Stomach (tissue), 9 donors: ENCODE results near the gene THOC6. TPM values are rescaled to one million over a fixed set of nuclear protein-coding genes. Genes with fewer than 3 reads are reported as not detected.
"Not testable (repeated sequence)": the region's sequence is repeated elsewhere in the genome, so short reads cannot be mapped to it uniquely, and the experiment has no call there.

ENCODE experiments used
- DNase-seq, 2 donors: peaks; one replicate each; pipeline versions ENCODE4 v3.0.0 to v3.0.0-alpha.2; 2013 to 2019
- H3K27ac ChIP-seq, 5 donors: fragments of 200-600 bp in 4 of 5; sonication (generic) in 4 of 5; one replicate each; pipeline ENCODE4 v1.5.1; 2013 to 2019; ENCODE audit warnings: mild to moderate bottlenecking in 1 of 5, moderate library complexity in 1 of 5
- H3K27me3 ChIP-seq, 3 donors: fragments of 200-600 bp; sonication (generic); one replicate each; pipeline ENCODE4 v1.5.1; 2017 to 2019; ENCODE audit warnings: mixed run types in 1 of 3
- H3K36me3 ChIP-seq, 4 donors: fragments of 200-600 bp; sonication (generic); 1 replicate in 3 of 4; 2 replicates in 1 of 4; pipeline ENCODE4 v1.5.1; 2016 to 2019
- H3K4me1 ChIP-seq, 4 donors: fragments of 200-600 bp; sonication (generic); one replicate each; pipeline ENCODE4 v1.5.1; 2016 to 2019
- H3K4me3 ChIP-seq, 4 donors: fragments of 200-600 bp; sonication (generic) in 3 of 4; one replicate each; pipeline ENCODE4 v1.5.1; 2016 to 2019; ENCODE audit warnings: mild to moderate bottlenecking in 1 of 4
- H3K9me3 ChIP-seq, 4 donors: fragments of 200-600 bp; sonication (generic); one replicate each; pipeline ENCODE4 v1.5.1; 2016 to 2019
- EP300 ChIP-seq: sonication (generic); formaldehyde crosslinking; IDR thresholded peaks from one replicate; pipeline ENCODE4 v1.6.1; 2017; ENCODE audit warnings: antibody characterized with exemption
- POLR2A ChIP-seq, 4 donors: fragments of 450-650 bp; IDR thresholded peaks; one replicate each; pipeline ENCODE4 v1.6.1; 2016; ENCODE audit warnings: antibody characterized with exemption in 4 of 4, control low read depth in 2 of 4, mild to moderate bottlenecking in 1 of 4, moderate library complexity in 1 of 4
- POLR2AphosphoS5 ChIP-seq, 3 donors: sonication (generic); formaldehyde crosslinking; IDR thresholded peaks; one replicate each; pipeline ENCODE4 v1.6.1; 2016; ENCODE audit warnings: antibody characterized with exemption in 3 of 3
- WGBS, 5 donors: extraction: QIAGEN DNeasy Blood & Tissue Kit in 3 of 5; methylation state at CpG; one replicate each; pipeline versions ENCODE4 v1.1.5 to v1.1.7; 2013 to 2018; 5-methylcytosine and 5-hydroxymethylcytosine counted together
- intact Hi-C: fragments of 100-400 bp; cut with DNase I; formaldehyde crosslinking; loops from one replicate; pipeline ENCODE4 v1.15.1; 2023; ENCODE audit warnings: low total_unique reads
- polyA plus RNA-seq, 3 donors: library from polyadenylated mRNA; stranded (reverse); fragments of 200-250 nt; gene quantifications; one replicate each; pipeline ENCODE4 v1.2.3, GENCODE V29; 2013
- small RNA-seq, 4 donors: library from RNA; depleted of rRNA; stranded (forward); fragments of <200 nt; gene quantifications; one replicate each; pipeline ENCODE3, GENCODE V24; 2016
- total RNA-seq, 5 donors: library from RNA; depleted of rRNA; stranded (reverse); fragments of >200 nt; gene quantifications; one replicate each; pipeline versions ENCODE4 v1.1.0 to v1.2.3, GENCODE V29; 2014 to 2016
- TF ChIP-seq, protein P1 (sequence below), 7 experiments: fragments of 450-650 bp in 4 of 7; fragments of 200-600 bp in 3 of 7; sonication (generic) in 3 of 7; IDR thresholded peaks; one replicate each; pipeline ENCODE4 v1.5.1; 2016 to 2019; ENCODE audit warnings: antibody characterized with exemption in 7 of 7, control low read depth in 2 of 7, mild to moderate bottlenecking in 1 of 7
- donor health status: healthy with polysubstance abuse.
- donor health status: Bipolar disorder and iron deficiency.
- donor health status: healthy.

THOC6 gene
- total and polyA plus RNA-seq, 8 donors = 10.5 to 97.9 (median 22.3) TPM; not detected in 1

DNA sequence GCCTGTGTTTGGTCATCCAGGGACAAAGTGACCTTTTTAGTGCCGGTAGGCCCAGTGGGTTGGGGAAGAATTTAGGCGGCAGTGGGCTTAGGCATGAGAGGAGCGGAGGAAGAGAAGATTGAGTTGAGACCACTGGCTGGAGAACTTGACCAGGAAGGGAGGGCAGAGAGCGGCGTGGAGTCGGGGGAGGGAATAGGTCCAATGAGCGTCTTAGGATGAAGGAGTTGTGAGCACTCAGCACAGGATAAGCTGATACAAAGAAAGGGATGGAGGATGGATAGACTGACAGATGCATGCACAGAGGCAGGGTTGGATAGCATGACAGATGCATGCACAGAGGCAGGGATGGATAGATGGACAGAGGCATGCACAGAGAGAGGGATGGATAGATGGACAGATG lies 49.6 kb downstream of the THOC6 start:
- Histone ChIP-seq H3K27me3 (peaks cover 0 to 12% (median 0%) of the 10 kb centered on the region in 3 donors), H3K9me3 (no peaks in the 10 kb centered on the region), H3K4me1 (peaks cover 0 to 20% (median 8%) of the 10 kb centered on the region in 4 donors), H3K27ac (peak overlapping the region in 2 of 5 donors; percentile 8 to 31), H3K36me3 (peaks cover 0 to 8% (median 2%) of the 10 kb centered on the region in 4 donors), H3K4me3 (no peak overlapping the region)
- TF ChIP-seq EP300 (no peak), POLR2A (IDR thresholded peaks at IDR 0.05) (no peak), POLR2AphosphoS5 (IDR thresholded peaks at IDR 0.05) (no peak)
- TF ChIP-seq, protein P1, sequence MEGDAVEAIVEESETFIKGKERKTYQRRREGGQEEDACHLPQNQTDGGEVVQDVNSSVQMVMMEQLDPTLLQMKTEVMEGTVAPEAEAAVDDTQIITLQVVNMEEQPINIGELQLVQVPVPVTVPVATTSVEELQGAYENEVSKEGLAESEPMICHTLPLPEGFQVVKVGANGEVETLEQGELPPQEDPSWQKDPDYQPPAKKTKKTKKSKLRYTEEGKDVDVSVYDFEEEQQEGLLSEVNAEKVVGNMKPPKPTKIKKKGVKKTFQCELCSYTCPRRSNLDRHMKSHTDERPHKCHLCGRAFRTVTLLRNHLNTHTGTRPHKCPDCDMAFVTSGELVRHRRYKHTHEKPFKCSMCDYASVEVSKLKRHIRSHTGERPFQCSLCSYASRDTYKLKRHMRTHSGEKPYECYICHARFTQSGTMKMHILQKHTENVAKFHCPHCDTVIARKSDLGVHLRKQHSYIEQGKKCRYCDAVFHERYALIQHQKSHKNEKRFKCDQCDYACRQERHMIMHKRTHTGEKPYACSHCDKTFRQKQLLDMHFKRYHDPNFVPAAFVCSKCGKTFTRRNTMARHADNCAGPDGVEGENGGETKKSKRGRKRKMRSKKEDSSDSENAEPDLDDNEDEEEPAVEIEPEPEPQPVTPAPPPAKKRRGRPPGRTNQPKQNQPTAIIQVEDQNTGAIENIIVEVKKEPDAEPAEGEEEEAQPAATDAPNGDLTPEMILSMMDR (IDR thresholded peaks at IDR 0.05) = no peak
- WGBS, 5 donors = 84 to 88% (median 85%) methylated on average over 7 of the region's 7 CpGs
- DNase-seq = no peak
- intact Hi-C loops = no loop called here

DNA sequence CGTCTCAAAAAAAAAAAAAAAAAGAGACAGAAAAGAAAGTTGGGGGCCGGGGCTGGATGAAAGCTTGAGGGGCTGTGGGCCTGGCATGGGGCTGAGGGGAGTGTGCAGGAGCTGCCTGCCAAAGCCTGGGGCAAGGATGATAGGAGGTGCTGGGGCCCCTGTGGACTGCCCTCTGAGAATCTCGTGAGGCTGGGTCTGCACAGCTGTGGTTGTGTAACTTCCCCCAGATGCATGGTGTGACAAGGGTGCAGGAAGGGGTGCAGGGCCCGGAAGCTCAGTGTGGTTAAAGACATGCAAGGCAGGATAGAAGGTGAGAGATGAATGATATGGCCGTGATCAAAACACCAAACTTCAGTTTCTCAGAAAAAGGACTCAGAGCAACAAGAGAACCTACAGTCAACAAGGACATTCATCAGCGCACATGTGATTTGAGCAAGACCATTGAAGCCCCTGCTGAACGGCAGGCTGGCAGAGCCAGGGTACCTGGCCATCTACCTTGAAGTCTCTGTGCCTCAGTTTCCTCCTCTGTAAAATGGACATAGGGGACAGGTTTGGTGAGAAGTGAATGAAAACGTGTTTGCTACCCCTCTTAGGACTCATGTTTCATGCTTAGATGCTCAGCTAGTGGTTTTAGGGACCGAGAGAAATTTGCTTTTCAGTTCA lies 51.2 kb downstream of the THOC6 start:
- no peaks in the 10 kb centered on the region for H3K36me3 ChIP-seq
- peak; percentile 46 to 63 for DNase-seq

DNA sequence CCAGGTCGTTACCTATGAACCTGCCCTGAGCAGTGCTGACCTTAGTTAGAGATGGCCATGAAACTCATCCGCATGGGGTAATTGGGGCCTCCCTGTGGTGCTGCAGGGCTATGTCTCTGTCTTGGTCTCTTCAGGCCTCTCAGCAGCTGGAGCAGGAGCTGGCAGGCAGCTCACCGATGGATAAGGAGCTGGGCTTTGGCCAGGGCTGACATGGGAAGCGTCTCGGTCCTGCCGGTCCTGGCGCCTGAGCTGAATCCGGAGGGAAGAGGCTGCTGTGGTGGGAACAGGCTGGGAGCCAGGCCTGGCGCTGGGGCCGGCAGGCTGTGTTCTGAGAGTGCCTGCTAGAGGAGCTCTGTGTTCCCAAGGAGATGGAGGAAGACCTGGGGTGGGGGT lies 51.7 kb downstream of the THOC6 start:
- Histone ChIP-seq H3K4me3 (no peak overlapping the region), H3K27ac (peak overlapping the region in 4 of 5 donors; percentile 37 to 61 (median 54)), H3K36me3 (no peaks in the 10 kb centered on the region), H3K4me1 (peaks cover 0 to 17% (median 8%) of the 10 kb centered on the region in 4 donors), H3K27me3 (peaks cover 0 to 12% (median 0%) of the 10 kb centered on the region in 3 donors), H3K9me3 (no peaks in the 10 kb centered on the region)
- TF ChIP-seq, protein P1 (IDR thresholded peaks at IDR 0.05) = no peak
- TF ChIP-seq EP300 (no peak), POLR2AphosphoS5 (IDR thresholded peaks at IDR 0.05) (no peak), POLR2A (IDR thresholded peaks at IDR 0.05) (no peak)
- peak in 1 of 2 donors; percentile 34 for DNase-seq
- WGBS, 5 donors = 25 to 39% (median 36%) methylated on average over 8 to 10 of the region's 10 CpGs
- intact Hi-C loops = no loop called here

More for the DNA sequence above, 51.2 kb downstream of the THOC6 start:
- H3K27me3 ChIP-seq = peaks cover 0 to 12% (median 0%) of the 10 kb centered on the region in 3 donors
- WGBS, 5 donors = 48 to 64% (median 55%) methylated on average over 8 to 9 of the region's 9 CpGs
- H3K4me3 ChIP-seq = no peak overlapping the region
- TF ChIP-seq POLR2AphosphoS5 (IDR thresholded peaks at IDR 0.05) (no peak), EP300 (no peak)
- no peaks in the 10 kb centered on the region for H3K9me3 ChIP-seq
- peak overlapping the region; percentile 37 to 61 (median 49) for H3K27ac ChIP-seq
- intact Hi-C loops = no loop called here
- peaks cover 0 to 17% (median 8%) of the 10 kb centered on the region in 4 donors for H3K4me1 ChIP-seq

DNA sequence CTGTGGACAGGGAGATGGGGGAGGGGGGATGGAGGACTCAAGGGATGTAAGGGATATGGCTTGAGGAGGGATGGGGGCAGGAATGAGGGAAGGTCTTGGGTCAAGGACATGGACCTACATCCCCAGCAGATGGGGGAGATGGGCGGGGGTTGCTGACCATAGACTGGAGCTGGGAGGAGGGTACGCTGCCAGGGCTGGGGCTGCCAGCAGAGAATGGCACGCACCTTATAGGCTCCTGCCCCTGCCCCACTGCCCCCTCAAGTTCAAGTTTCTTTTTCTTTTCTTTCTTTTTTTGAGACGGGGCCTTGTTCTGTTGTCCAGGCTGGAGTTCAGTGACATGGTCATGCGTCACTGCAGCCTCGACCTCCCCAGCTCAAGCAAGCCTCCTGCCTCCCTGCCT lies 52.1 kb downstream of the THOC6 start:
- H3K9me3 ChIP-seq, intact Hi-C loops, H3K36me3 ChIP-seq, H3K4me3 ChIP-seq, DNase-seq: not testable (repeated sequence)
- Histone ChIP-seq H3K27ac (peak overlapping the region in 4 of 5 donors; percentile 37 to 61 (median 54)), H3K27me3 (peaks cover 0 to 12% (median 0%) of the 10 kb centered on the region in 3 donors), H3K4me1 (peaks cover 0 to 17% (median 8%) of the 10 kb centered on the region in 4 donors)
- WGBS, 5 donors = 83 to 94% (median 85%) methylated on average over 6 of the region's 6 CpGs

DNA sequence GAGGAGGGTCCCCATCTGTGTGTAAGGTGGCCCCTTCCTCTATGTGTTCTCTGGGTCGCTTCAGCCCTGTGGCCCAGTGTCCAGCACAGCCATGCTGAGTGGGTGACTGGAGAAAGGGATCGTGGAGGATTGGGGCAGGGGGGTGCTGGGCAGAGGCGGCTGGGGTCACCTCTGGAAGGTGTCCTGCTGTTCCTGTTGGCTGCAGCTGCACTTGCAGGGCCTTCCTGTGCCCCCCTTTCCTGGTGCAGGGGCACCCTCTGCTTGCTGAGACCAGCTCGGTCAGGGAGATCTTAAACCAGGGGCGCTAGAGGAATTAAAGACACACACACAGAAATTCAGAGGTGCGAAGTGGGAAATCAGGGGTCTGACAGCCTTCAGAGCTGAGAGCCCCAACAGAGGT lies 52.7 kb downstream of the THOC6 start:
- 60 to 81% (median 62%) methylated on average over 5 to 6 of the region's 6 CpGs for WGBS, 5 donors
- TF ChIP-seq, protein P1 (IDR thresholded peaks at IDR 0.05) = no peak
- TF ChIP-seq EP300 = no peak
- TF ChIP-seq POLR2AphosphoS5 (IDR thresholded peaks at IDR 0.05) = no peak
- no peak for TF ChIP-seq POLR2A (IDR thresholded peaks at IDR 0.05)
- Histone ChIP-seq H3K27ac (peak overlapping the region in 3 of 5 donors; percentile 37 to 61 (median 59)), H3K36me3 (no peaks in the 10 kb centered on the region), H3K27me3 (peaks cover 0 to 12% (median 0%) of the 10 kb centered on the region in 3 donors), H3K9me3 (no peaks in the 10 kb centered on the region), H3K4me3 (no peak overlapping the region), H3K4me1 (peaks cover 0 to 17% (median 8%) of the 10 kb centered on the region in 4 donors)
- no peak for DNase-seq
- intact Hi-C loops = no loop called here

Small RNA genes within 50 kb of the gene (small RNA-seq; reads per million reads assigned to genes)
- 0 reads per million in 4 donors for gene LINC00514

Other genes with a start within 250 kb of the THOC6 start
- 100 to 1,000 TPM in 4 of 5 donors, 10 to 100 TPM in 1; 68.1 to 279 (median 174) TPM for gene ELOB, start 246.8 kb upstream of the THOC6 start, total RNA-seq
- gene ELOB, start 246.8 kb upstream of the THOC6 start, polyA plus RNA-seq = 100 to 1,000 TPM; 386 to 713 (median 456) TPM
- not detected for gene PRSS33, start 236.5 kb upstream of the THOC6 start, total RNA-seq
- not detected for gene PRSS33, start 236.5 kb upstream of the THOC6 start, polyA plus RNA-seq
- gene PRSS41, start 225.6 kb upstream of the THOC6 start, total RNA-seq = not detected
- gene PRSS41, start 225.6 kb upstream of the THOC6 start, polyA plus RNA-seq = not detected
- 1 to 10 TPM in 1 of 5 donors, not detected in 4; 1.1 TPM for gene PRSS21, start 206.8 kb upstream of the THOC6 start, total RNA-seq
- gene PRSS21, start 206.8 kb upstream of the THOC6 start, polyA plus RNA-seq = 1 to 10 TPM in 1 of 3 donors, under 1 TPM in 2; 0.50 to 2.9 (median 0.65) TPM
- 10 to 100 TPM in 2 of 5 donors, not detected in 3; 15.6 to 39.0 TPM for gene ZG16B, start 193.7 kb upstream of the THOC6 start, total RNA-seq
- 10 to 100 TPM; 13.0 to 35.4 (median 22.3) TPM for gene ZG16B, start 193.7 kb upstream of the THOC6 start, polyA plus RNA-seq
- gene PRSS22, start 165.9 kb upstream of the THOC6 start, total RNA-seq = 10 to 100 TPM in 2 of 5 donors, 1 to 10 TPM in 2, not detected in 1; 1.8 to 33.2 (median 9.8) TPM
- gene PRSS22, start 165.9 kb upstream of the THOC6 start, polyA plus RNA-seq = 10 to 100 TPM in 2 of 3 donors, 1 to 10 TPM in 1; 5.2 to 62.2 (median 22.7) TPM
- gene FLYWCH2, start 140.8 kb upstream of the THOC6 start, total RNA-seq = 10 to 100 TPM; 19.6 to 76.4 (median 52.4) TPM
- gene FLYWCH2, start 140.8 kb upstream of the THOC6 start, polyA plus RNA-seq = 10 to 100 TPM; 30.1 to 43.4 (median 39.0) TPM
- 100 to 1,000 TPM in 1 of 5 donors, 10 to 100 TPM in 4; 10.5 to 121 (median 26.5) TPM for gene FLYWCH1, start 112.1 kb upstream of the THOC6 start, total RNA-seq
- gene FLYWCH1, start 112.1 kb upstream of the THOC6 start, polyA plus RNA-seq = 10 to 100 TPM in 2 of 3 donors, 1 to 10 TPM in 1; 8.1 to 18.1 (median 12.0) TPM
- under 1 TPM in 1 of 5 donors, not detected in 4; 0.37 TPM for gene KREMEN2, start 59.8 kb upstream of the THOC6 start, total RNA-seq
- 1 to 10 TPM in 1 of 3 donors, not detected in 2; 1.1 TPM for gene KREMEN2, start 59.8 kb upstream of the THOC6 start, polyA plus RNA-seq
- gene PAQR4, start 54.7 kb upstream of the THOC6 start, total RNA-seq = 10 to 100 TPM in 2 of 5 donors, 1 to 10 TPM in 3; 4.8 to 43.2 (median 8.4) TPM
- 10 to 100 TPM in 2 of 3 donors, 1 to 10 TPM in 1; 2.7 to 15.3 (median 10.9) TPM for gene PAQR4, start 54.7 kb upstream of the THOC6 start, polyA plus RNA-seq
- 10 to 100 TPM in 2 of 5 donors, 1 to 10 TPM in 3; 2.4 to 19.3 (median 9.6) TPM for gene PKMYT1, start 43.6 kb upstream of the THOC6 start, total RNA-seq
- 10 to 100 TPM in 1 of 3 donors, 1 to 10 TPM in 2; 1.8 to 15.9 (median 9.5) TPM for gene PKMYT1, start 43.6 kb upstream of the THOC6 start, polyA plus RNA-seq
- gene CLDN9, start 11.1 kb upstream of the THOC6 start, total RNA-seq = not detected
- under 1 TPM in 2 of 3 donors, not detected in 1; 0.28 to 0.31 TPM for gene CLDN9, start 11.1 kb upstream of the THOC6 start, polyA plus RNA-seq
- gene CLDN6, start 5.9 kb upstream of the THOC6 start, total RNA-seq = not detected
- not detected for gene CLDN6, start 5.9 kb upstream of the THOC6 start, polyA plus RNA-seq
- gene TNFRSF12A, start 3.7 kb upstream of the THOC6 start, total RNA-seq = 100 to 1,000 TPM in 2 of 5 donors, 10 to 100 TPM in 2, 1 to 10 TPM in 1; 1.8 to 134 (median 77.2) TPM
- 100 to 1,000 TPM in 1 of 3 donors, 10 to 100 TPM in 2; 20.3 to 117 (median 25.8) TPM for gene TNFRSF12A, start 3.7 kb upstream of the THOC6 start, polyA plus RNA-seq
- 10 to 100 TPM; 11.0 to 94.7 (median 21.7) TPM for gene HCFC1R1, start 93 bp upstream of the THOC6 start, total RNA-seq
- 100 to 1,000 TPM in 2 of 3 donors, 10 to 100 TPM in 1; 71.7 to 128 (median 102) TPM for gene HCFC1R1, start 93 bp upstream of the THOC6 start, polyA plus RNA-seq
- gene BICDL2, start 12.9 kb downstream of the THOC6 start, total RNA-seq = 100 to 1,000 TPM in 1 of 5 donors, 10 to 100 TPM in 4; 18.4 to 693 (median 59.4) TPM
- gene BICDL2, start 12.9 kb downstream of the THOC6 start, polyA plus RNA-seq = 10 to 100 TPM; 26.0 to 79.7 (median 29.0) TPM
- gene MMP25, start 22.5 kb downstream of the THOC6 start, total RNA-seq = 1 to 10 TPM in 2 of 5 donors, not detected in 3; 1.1 to 1.6 TPM
- 1 to 10 TPM in 1 of 3 donors, under 1 TPM in 2; 0.48 to 2.9 (median 0.61) TPM for gene MMP25, start 22.5 kb downstream of the THOC6 start, polyA plus RNA-seq
- 100 to 1,000 TPM in 1 of 5 donors, 10 to 100 TPM in 3, 1 to 10 TPM in 1; 9.9 to 504 (median 90.4) TPM for gene IL32, start 41.6 kb downstream of the THOC6 start, total RNA-seq
- gene IL32, start 41.6 kb downstream of the THOC6 start, polyA plus RNA-seq = 100 to 1,000 TPM in 1 of 3 donors, 10 to 100 TPM in 2; 56.3 to 129 (median 60.9) TPM
- gene ZSCAN10, start 75.3 kb downstream of the THOC6 start, total RNA-seq = not detected
- gene ZSCAN10, start 75.3 kb downstream of the THOC6 start, polyA plus RNA-seq = not detected
- gene ZNF205, start 88.6 kb downstream of the THOC6 start, total RNA-seq = 10 to 100 TPM in 1 of 5 donors, 1 to 10 TPM in 3, under 1 TPM in 1; 0.87 to 21.9 (median 5.5) TPM
- 10 to 100 TPM; 16.6 to 27.5 (median 20.9) TPM for gene ZNF205, start 88.6 kb downstream of the THOC6 start, polyA plus RNA-seq
- 10 to 100 TPM in 3 of 5 donors, 1 to 10 TPM in 2; 1.3 to 87.8 (median 20.0) TPM for gene ZNF213, start 111.0 kb downstream of the THOC6 start, total RNA-seq
- gene ZNF213, start 111.0 kb downstream of the THOC6 start, polyA plus RNA-seq = 1 to 10 TPM; 5.8 to 6.7 (median 6.1) TPM
- gene OR1F1, start 164.2 kb downstream of the THOC6 start, total RNA-seq = not detected
- gene OR1F1, start 164.2 kb downstream of the THOC6 start, polyA plus RNA-seq = not detected
- gene ZNF200, start 211.1 kb downstream of the THOC6 start, total RNA-seq = 1 to 10 TPM; 4.7 to 8.7 (median 6.2) TPM
- gene ZNF200, start 211.1 kb downstream of the THOC6 start, polyA plus RNA-seq = 1 to 10 TPM; 2.2 to 3.1 (median 2.9) TPM
- 10 to 100 TPM in 1 of 5 donors, 1 to 10 TPM in 3, under 1 TPM in 1; 0.58 to 24.5 (median 1.7) TPM for gene MEFV, start 232.6 kb downstream of the THOC6 start, total RNA-seq
- under 1 TPM; 0.15 to 0.44 (median 0.20) TPM for gene MEFV, start 232.6 kb downstream of the THOC6 start, polyA plus RNA-seq